Activated CD4-positive, alpha-beta T cell treated with anti-CD3 and anti-CD28 coated beads, Interleukin-2, amount 50 U/mL, for 24 hours (primary cell): ENCODE results near the gene PTGDS.

Source experiments
- DNase-seq, 2 donors: peaks; one replicate each; pipeline ENCODE4 v3.0.0-alpha.2; 2020; ENCODE audit warnings: low read depth in 1 of 2, low spot score in 1 of 2

The PTGDS gene

GRCh38 chr9:137020771-137021567, 43.7 kb downstream of the PTGDS start:
- DNase-seq: no peak

GRCh38 chr9:137021568-137021978, 44.3 kb downstream of the PTGDS start:
- no peak for DNase-seq

GRCh38 chr9:137021979-137022661, 44.8 kb downstream of the PTGDS start:
- peak in 1 of 2 donors; percentile 52 for DNase-seq

GRCh38 chr9:137022662-137023008, 45.3 kb downstream of the PTGDS start:
- DNase-seq: no peak

- DNase-seq: no peak
These were observed 45.9 kb downstream of the PTGDS start for GRCh38 chr9:137023157-137023556.

GRCh38 chr9:137023583-137023991, 46.3 kb downstream of the PTGDS start:
- DNase-seq: no peak

GRCh38 chr9:137025517-137025966, 48.2 kb downstream of the PTGDS start:
- no peak for DNase-seq

- no peak for DNase-seq
These were observed 49.1 kb downstream of the PTGDS start for GRCh38 chr9:137026384-137026783.

GRCh38 chr9:137026828-137027227, 49.5 kb downstream of the PTGDS start:
- no peak for DNase-seq

GRCh38 chr9:137027369-137028262, 50.3 kb downstream of the PTGDS start, which contains the start of gene ABCA2:
TSS of gene ABCA2 (minus strand) at chr9:137028237. CDS start at chr9:137028140, 97 bp downstream.
- no peak for DNase-seq

GRCh38 chr9:137028263-137029057, 51.2 kb downstream of the PTGDS start:
- peak in 1 of 2 donors; percentile 36 for DNase-seq

GRCh38 chr9:137029058-137029936, 52.0 kb downstream of the PTGDS start:
- peak; percentile 47 to 61 for DNase-seq

GRCh38 chr9:137030006-137030405, 52.7 kb downstream of the PTGDS start:
- DNase-seq: no peak

GRCh38 chr9:137030538-137031527, 53.5 kb downstream of the PTGDS start:
- DNase-seq: no peak
